GM18507 (cell line): ENCODE data around the gene DOHH.
"Not testable (repeated sequence)": the region's sequence is repeated elsewhere in the genome, so short reads cannot be mapped to it uniquely, and the experiment has no call there.

ENCODE experiments used
- DNase-seq: peaks from one replicate; pipeline ENCODE4 v3.0.0; 2011; ENCODE audit warnings: low read depth; ENCODE audit not compliant: insufficient read length; ENCODE audit errors: extremely low spot score
- FAIRE-seq: peaks from 2 replicates; lab custom pipeline; 2011; peaks lifted over from hg19 to GRCh38; lab: Jason Lieb, UNC

DOHH gene

DNA sequence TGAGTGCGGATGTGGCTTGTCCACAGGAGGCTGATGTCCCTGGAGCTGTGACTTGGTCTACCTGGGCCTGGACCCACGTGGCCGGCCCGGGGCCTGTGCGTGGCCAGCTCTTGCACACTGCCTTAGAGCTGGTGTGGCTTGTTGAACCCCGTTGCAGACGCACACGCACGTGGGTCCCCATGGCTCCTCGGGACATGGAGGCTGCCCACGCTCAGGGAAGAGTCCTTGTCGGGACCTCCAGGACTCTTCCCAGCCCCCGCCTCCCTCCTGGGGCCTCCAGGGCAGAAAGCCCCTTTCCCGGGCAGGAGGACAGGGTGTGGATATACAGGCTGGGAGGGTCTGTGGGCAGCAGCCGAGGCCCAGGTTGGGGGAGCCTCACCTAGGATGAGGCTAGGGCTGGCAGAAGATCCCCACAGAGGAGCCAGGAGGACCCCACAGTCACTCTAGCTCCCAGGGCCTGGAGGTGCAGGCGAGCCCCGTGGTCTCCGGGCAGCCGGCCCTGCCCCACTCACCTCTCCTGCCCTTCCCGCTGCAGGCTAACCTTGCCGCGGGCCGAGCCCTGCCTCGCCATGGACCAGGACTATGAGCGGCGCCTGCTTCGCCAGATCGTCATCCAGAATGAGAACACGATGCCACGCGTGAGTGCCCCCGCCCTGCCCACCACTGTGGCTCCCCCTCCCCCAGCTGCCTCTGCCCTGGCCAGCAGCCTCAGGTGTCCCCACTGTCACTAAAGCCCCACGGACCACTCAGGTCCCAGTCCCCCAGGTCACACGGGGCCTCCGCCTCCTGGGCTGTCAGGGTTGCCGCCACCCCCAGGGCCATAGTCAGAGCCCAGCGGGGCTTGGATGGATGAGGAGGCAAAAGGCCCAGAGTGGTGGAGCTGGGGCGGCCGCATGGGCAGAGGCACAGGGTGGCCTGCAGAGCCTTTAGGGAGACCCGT is 22.2 kb upstream of the DOHH start:
- no peak for FAIRE-seq
- DNase-seq = no peak

DNA sequence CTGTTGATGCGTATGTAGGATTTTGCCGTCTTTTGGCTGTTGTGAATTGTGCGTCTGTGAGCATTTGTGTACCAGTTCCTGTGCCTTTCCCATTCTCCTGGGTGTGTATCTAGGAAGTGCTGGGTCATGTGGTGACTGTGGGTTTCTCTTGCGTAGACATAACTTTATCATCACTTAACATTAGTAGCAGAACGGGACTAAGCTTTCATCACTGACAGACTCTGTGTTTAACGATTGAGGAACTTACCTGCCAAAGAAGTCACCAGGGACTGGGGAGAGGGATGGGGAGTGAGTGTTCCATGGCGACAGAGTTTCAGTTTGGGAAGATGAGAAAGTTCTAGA is 20.6 kb upstream of the DOHH start:
- DNase-seq = no peak
- no peak for FAIRE-seq

DNA sequence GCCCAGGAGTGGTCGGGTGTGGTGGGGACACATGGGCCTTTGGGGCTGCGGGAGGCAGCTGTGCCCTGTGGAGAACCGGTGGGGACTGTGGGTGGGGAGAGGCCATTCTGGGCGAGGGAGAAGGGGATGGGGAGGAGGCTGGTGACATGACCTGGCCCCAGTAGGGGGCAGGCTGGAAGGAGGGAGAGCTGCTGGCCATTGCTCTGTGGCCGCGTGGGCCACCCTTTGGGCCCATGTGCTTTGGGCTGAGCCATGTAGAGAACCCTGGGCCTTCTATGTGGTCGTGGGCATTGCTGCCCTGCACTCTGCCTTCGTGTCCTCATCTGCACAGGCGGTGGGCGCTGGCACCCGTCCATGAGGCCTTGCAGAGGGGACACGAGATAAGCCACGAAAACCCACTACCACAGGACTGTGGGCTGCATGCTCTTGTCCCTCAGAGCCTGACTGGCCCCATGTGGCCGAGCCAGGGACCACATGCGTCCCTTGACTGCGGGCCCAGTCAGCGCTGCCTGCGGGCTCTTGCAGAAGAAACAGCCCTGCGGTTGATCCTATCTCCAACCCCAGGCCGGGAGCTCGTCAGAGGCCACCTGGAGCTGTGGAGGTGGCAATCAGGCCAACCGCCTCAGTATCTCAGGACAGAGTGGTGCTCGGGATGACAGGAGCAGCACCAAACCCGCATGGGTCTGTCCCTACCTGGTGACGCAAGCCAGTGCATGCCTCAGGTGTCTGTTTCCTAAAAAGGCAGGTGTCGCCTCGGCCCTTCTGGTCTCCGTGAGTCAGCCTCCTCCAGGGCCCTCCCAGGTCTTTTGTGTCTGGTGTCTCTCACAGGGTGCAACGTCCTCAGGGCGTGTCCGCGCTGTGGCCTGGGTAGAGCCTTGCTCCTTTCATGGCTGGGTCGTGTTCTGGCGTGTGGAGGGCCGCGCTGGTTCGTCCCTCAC is 20.0 kb upstream of the DOHH start:
- DNase-seq (no peak), FAIRE-seq (no peak)

DNA sequence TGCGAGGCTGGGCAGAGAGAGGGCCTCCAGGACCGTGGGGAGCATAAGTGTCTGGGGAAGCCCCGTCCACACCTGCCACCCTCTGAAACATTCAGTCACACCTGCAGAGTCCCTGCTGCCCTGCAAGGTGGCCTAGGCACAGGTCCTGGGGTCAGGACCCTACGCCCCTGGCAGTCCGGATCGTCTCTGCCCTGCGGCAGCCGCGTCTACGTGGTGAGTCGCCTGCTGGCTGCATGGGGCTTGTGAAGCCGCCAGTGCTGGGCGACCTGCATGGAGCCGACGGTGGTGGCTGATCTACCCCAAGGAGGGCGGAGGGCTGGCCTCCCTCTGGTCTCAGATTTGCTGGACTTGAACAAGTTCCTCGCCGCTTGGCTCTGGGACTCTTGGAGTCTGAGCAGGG is 18.7 kb upstream of the DOHH start:
- DNase-seq = no peak
- FAIRE-seq = no peak

DNA sequence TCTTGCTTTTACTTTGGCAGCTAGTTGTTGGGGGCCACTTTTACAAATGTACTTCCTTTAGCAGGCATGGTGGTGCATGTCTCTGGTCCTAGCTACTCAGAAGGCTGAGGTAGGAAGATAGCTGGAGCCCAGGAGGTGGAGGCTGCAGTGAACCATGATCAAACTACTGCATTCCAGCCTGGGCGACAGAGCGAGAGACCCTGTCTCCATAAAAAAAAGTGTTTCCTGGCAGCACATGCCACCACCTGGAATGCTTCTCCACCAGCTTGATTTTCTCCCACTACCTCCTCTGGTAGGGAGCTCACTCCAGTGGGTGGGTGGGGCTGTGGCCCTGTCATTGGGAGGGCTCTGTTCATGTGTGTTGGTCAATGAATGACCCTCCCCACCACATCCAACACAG is 18.2 kb upstream of the DOHH start:
- FAIRE-seq = no peak
- no peak for DNase-seq

DNA sequence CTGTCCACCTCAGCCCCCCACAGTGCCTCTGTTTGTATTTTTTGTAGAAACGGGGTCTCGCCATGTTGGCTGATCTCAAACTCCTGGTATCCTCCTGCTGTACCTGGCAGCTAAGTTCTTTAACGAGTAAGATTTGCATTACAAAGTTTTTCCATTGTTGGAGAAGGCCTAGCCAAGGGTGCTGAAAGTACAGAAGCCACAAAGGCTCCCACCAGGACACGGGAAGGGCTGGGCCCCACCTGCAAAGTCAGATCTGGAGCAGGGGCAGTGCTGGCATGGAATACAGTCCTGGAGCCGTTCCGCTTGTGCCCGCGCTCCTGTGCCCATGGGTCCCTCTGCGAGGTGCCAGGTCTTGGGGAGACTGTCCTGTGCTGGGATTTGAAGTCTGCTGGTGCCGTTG is 17.8 kb upstream of the DOHH start:
- FAIRE-seq (no peak), DNase-seq (no peak)

DNA sequence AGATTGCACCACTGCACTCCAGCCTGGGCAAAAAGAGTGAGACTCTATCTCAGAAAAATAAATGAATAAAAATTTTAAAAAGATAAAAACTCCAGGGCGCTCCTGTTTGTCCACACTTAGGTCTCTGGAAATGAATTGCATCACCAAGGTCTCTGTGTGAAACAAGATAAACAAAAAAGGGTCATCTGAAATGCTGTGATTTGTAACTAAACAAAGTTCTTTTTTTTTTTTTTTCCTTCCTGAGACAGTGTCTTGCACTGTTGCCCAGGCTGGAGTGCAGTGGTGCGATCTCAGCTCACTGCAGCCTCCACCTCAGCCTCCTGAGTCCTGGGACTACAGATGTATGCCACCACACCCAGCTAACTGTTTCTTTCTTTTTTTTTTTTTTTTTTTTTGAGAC is 17.2 kb upstream of the DOHH start:
- DNase-seq (no peak), FAIRE-seq (no peak)

DNA sequence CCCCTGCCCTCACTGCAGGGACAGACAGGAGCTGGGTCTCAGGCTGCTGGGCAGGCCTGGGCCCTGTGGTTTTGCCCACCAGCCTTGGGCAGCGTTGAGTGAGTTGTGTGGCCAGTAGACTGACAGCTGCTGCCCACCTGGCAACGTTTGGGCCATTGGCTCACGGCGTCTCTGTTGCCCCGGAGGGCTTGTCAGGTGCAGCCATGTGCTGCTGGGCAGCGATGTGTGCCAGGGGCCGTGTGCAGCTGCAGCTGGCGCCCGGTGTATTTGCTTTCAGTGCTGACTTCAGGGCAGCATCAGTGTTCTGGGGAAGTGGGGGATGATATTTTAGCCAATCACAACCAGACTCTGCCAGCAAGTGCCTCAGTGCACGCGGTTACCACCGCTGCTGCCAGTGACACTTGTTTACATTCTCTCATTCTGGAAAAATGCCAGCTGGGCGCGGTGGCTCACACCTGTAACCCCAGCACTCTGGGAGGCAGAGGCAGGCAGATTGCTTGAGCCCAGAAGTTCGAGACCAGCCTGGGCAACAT is 16.3 kb upstream of the DOHH start:
- FAIRE-seq (no peak), DNase-seq (no peak)

DNA sequence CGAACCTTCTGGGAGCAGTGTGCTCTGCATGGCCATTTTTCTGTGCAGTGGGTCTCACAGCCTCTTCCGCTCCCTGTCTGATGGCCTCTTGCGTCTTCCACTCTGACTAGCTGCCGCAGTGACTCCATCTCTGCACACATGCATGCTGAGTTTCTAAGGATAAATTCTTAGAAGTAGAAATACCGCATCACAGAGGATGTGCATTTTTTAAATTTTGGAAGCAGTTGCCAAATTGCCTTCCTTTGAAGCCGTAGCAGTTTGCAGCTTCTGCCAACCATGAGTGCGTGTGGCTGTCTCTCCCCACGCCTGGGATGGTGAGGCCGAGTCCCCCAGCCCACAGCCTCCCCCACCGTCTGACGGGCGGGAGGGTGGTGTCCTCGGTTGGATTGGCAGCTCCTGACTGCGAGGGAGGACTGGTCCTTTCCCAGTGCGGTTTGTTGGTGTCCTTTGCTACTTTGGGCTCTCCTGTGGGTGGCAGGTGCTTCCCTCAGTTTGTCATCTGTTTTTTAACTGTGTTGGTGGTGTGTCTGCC is 15.5 kb upstream of the DOHH start:
- no peak for FAIRE-seq

DNA sequence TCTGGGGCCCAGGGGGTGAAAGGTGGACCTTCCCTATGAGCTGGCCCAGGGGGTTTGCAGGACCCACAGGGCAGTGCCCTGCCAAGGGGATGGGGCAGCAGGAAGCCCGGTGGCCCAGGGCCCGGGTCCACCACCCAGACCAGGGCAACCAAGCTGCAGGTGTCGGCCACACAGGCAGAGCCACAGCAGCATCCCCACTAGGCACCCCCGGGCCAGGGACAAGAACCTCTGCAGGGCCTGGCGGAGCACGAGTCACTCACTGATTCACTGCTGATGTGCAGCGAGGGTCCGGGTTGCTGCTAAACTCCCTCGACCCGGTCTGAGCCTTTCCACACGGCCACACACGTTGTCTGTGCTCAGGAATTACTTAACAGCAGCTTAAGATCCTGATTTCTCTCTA is 14.5 kb upstream of the DOHH start:
- FAIRE-seq = no peak
- no peak for DNase-seq

More for the DNA sequence above, 15.5 kb upstream of the DOHH start:
- DNase-seq = no peak

DNA sequence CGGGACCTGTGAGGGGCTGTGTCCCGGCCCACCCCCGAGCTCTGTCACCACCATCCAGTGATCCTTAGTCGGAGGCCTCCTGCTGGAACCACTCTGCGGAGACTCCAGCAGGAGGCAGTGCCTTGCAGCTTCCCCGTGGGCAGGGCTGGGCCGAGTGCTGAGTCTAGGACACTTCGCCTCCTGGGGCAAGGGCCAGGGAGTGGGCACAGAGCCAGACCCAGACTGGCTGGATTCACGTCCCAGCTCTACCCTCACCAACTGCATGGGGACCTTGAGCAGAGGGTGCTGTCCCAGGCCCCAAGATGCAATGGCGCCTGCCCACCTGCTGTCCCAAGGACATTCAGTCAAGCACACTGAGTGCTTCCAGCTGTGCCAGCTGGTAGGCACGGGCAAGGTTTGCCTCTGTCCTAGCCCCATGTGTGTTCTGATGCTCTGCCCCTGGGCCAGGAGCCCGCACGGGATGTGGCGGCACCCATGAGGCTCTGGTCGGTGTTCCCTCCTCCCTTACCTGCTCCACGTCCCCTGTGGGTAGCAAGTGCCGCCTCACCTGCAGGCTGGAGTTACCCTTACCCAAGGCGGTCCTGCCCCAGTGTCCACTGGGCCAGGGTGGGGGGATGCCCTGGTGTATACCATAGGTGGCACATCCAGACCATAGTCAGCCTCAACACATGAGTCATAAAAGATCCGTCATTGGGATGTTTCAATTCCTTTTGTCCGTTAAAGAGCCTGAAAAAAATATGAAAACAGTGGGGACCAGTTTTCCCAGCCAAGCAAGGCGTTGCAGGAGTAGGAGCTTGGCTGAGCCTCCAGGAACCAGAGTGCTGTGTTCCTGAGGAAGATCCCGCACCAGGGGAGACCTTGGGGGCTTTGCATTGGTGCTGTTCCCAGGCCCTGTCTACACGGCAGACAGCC is 13.0 kb upstream of the DOHH start:
- no peak for FAIRE-seq

DNA sequence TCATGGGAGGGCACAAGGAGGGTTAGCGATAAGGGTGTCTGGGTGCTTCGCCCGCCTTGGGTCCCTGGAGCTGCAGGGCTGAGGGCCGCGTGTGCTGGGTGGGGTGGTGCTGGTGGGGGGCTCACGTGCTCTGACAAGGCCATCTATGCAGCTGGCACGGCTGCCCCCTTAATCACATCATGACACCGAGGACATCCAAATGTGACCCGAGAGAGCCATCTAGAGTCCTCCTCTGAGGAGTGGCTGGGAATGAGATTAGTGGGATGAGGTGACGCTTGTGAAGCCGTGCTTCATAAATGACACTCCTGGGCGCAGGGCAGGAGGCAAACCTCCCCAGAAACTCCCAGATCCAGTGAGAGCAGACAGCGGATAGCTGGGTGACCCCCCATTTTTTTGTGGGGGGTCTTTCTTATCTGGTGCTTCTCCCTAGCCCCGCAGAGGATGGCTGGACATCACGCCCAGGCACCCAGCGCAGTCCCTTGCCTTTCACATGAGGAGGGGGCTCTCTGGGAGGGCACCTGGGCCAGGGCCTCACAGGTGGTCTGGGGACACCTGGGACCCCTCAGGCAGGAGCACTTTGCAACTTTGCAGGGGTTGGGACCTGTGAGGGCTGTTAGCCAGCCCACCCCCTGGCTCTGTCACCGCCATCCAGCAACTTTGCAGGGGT is 12.2 kb upstream of the DOHH start:
- FAIRE-seq = no peak

More for the DNA sequence above, 13.0 kb upstream of the DOHH start:
- no peak for DNase-seq

DNA sequence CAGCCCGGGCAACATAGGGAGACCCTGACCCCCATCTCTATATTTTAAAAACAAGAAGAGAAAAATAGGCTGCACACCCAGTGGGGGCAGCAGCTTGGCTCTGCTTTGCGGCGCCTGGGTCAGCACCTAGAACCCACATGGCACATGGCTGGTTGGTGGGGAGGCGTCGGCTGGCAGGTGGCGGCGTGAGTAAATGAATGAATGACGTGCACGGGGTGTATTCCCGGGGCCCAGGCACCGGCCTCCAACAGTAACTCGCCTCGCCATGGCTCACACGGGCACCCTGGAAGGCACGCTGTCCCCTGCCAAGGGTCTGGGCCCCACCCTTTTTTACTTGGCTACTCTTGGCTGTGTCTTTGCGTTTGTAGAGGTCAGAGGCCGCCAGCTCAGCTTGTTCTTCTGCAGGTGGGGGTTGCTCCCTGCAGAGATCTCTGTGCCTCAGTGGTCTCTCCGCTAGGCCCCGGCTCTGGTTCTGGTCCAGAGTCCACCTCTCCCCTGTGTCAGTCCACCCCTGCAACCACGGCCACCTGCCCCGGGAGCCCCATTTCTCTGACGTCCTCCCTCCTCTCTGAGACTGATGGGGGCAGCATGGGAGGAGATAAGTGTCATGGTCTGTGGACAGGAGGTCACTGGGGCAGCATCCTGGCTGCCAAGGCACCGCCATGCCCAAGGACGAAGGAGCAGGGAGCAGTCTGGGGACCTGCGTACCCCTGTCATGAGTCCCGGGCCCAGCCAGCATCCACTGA is 11.2 kb upstream of the DOHH start:
- DNase-seq (no peak), FAIRE-seq (no peak)

More for the DNA sequence above, 12.2 kb upstream of the DOHH start:
- DNase-seq = no peak

DNA sequence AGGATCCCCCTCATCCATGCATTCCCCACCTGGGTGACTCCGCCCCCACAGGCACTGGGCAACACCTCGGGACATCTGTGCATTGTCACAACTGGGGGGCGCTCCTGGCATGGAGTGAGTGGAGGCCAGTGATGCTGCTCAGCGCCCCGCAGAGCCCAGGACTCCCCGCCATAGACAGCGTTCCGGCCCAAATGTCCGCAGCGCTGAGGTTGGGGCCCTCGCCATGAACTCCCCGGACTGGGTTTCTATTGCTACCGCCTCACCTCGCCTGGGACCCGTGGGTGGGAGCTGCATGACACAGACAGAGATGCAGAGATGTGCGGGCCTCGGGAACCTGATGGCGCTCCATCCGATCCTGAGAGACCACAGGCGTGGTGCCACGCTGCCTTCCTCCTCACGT is 10.3 kb upstream of the DOHH start:
- no peak for FAIRE-seq
- no peak for DNase-seq

DNA sequence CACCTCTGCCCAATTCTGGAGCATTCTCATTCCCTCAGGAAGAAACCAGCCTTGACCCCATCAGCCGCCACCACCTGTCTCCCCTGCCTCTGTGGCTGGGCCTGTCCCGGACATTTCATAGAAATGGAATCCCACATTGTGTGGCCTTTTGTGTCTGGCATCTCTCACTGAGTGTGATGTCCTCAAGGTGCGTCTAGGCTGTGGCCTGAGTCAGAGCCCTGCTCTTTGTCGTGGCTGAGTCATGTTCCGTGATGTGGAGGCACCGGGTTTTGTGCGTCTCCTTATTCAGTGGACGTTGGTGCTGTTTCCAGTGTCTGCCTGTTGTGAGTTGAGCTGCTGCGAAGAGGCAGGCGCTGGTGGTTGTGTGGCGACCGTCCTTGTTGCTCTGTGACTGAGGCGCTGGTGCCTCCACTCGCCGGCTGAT is 9.1 kb upstream of the DOHH start:
- no peak for DNase-seq
- no peak for FAIRE-seq

DNA sequence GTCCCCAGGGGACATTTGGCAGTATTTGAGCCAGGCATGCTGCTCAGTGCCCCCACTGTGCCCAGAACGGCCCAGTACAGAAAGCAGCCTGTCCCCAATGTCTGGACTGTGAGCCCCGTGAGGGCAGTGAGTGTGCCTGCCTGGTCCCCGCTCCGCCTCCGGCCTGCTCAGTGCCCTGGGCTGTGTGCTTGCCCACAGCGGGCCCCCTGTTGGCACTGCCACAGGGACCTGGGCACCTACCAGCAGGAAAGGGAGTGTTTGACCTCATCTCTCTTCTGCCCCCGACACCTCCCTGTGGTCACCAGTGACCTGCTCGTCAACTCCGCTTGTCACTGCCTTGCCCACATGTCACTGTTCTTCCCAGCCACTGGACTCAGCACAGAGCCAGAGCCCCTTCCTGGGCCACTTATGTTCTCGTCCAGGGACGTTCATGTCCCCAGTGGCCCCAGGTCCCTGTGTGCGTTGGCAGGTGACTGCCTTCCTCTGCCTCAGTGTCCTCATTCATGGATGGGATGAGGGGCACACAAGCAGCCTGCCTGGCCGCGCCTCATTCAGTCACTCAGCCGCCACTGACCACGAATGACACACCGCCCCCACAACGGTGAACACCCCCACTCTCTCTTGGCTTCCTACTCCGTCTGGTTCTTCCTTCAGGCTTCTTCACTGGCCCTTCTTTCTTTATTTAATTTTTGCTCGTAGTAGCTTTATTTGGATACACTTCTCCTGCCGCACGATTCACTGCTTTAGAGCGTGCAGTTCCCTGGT is 8.5 kb upstream of the DOHH start:
- no peak for FAIRE-seq
- no peak for DNase-seq

DNA sequence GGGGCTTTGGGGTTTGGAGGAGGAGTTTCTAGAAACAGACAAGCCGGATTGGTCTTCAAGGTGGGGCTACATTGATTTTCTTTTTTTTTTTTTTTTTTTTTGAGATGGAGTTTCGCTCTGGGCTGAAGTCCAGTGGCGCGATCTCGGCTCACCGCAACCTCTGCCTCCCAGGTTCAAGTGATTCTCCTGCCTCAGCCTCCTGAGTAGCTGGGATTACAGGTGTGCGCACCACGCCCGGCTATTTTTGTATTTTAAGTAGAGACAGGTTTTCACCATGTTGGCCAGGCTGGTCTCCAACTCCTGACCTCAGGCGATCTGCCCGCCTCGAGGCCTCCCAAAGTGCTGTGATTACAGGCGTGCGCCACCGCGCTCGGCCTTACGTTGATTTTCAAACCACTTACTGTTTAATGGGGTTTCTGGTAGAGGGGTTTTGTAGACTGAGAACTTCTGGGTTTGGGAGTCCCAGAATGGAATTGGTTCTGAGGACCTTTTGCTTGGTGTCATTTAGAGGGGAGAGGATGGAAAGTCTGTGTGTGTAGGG is 7.7 kb upstream of the DOHH start:
- DNase-seq, FAIRE-seq: not testable (repeated sequence)
